Measurements from ENCODE around the gene SPIRE1.
"Not testable (repeated sequence)": the region's sequence is repeated elsewhere in the genome, so short reads cannot be mapped to it uniquely, and the experiment has no call there.

SPIRE1 gene

DNA sequence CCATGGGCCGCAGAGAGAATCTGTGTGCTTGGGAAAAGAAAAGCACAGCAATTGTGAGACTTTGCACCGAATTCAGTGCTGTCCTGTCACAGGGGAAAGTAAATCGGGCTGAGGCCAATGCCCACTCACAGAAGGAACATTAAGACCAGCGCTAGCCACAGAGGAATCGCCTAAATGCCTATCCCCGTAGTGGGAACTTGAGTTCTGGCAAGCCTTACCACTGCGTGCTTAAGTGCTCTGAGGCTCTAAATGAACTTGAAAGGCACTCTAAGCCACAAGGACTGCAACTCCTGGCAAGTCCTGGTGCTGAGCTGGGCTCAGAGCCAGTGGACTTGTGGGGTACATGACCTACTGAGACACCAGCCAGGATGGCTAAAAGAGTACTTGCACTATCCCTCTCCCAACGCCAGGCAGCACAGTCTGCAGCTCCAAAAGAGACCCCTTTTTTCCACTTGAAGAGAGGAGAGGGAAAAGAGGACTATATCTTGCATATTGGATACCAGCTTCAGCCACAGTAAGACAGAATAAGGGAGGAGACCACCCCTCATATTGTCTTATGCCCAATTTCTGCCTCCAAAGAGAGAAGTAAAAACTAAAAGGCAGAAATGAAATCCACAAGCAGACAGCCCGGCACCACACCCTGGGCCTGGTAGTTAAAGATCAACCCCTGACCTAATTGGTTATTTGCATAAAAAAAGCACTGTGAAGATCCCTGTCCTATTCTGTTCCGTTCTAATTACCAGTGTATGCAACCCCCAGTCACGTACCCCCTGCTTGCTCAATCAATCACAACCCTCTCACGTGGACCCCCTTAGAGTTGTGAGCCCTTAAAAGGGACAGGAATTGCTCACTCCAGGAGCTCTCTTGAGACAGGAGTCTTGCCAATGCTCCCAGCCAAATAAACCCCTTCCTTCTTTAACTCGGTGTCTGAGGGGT lies 105.7 kb downstream of the SPIRE1 start:
- not testable (repeated sequence) for DNase-seq

GRCh38 chr18:12551466-12551865 lies 106.4 kb downstream of the SPIRE1 start:
- not testable (repeated sequence) for DNase-seq

- no peak for DNase-seq
These were observed 114.2 kb downstream of the SPIRE1 start for GRCh38 chr18:12543697-12544096.

- DNase-seq: no peak
These were observed 117.2 kb downstream of the SPIRE1 start for GRCh38 chr18:12540751-12541150.

DNA sequence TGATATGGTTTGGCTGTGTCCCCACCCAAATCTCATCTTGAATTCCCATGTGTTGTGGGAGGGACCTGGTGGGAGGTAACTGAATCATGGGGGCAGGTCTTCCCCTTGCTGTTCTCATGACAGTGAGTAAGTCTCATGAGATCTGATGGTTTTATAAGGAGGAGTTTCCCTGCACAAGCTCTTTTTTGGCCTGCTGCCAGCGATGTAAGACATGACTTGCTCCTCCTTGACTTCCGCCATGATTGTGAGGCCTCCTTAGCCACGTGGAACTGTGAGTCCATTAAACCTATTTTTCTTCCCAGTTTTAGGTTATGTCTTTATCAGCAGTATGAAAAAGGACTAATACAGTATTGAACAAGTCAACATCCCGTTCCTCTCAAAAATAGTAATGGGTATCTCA lies 118.7 kb downstream of the SPIRE1 start:
- not testable (repeated sequence) for DNase-seq

DNA sequence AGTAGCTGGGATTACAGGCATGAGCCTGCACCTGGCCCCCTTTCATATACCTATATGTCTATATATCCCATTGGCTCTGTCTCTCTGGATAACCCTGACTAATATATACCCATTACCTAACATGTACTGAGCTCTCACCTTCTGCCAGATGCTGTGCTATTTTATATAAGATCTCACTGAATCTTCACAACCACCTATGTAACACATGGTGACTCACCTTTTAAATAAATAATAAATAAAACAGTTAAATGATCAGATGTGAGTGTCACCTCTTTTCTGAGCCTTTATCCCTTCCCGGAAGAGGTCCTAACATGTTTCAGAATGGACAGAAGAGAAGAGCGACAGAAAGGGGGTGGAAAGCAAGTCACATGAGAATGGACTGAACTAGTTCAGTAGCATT lies 123.1 kb downstream of the SPIRE1 start:
- DNase-seq: no peak

- no peak for DNase-seq
These were observed 125.2 kb downstream of the SPIRE1 start for GRCh38 chr18:12532661-12533060.

- no peak for DNase-seq
These were observed 126.2 kb downstream of the SPIRE1 start for GRCh38 chr18:12531749-12532148.

DNA sequence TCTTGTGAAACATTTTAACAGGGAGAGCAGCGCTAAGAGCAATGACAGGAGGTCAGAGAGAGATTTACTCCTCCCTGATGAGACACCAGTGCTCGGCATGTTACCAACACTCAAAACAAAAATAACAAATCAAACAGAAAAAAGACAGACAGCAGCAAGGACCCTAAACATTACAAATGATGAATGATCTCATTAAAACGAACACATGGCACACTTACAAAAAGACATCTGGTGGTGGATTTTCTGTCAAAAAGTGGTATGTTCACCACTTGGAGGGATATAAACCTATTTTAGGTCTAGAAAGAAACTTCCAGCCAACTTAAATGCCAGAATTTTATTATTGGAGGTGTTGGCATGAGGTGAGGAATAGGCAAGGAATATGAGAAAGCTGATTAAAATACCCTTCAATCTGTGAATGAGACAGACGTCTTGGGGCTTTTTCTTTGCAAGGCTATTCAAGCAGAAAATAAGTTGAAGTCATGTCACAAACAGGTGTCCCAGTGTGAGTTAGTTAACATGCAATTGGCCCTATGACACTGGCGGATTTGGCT lies 137.4 kb downstream of the SPIRE1 start:
- DNase-seq: no peak

DNA sequence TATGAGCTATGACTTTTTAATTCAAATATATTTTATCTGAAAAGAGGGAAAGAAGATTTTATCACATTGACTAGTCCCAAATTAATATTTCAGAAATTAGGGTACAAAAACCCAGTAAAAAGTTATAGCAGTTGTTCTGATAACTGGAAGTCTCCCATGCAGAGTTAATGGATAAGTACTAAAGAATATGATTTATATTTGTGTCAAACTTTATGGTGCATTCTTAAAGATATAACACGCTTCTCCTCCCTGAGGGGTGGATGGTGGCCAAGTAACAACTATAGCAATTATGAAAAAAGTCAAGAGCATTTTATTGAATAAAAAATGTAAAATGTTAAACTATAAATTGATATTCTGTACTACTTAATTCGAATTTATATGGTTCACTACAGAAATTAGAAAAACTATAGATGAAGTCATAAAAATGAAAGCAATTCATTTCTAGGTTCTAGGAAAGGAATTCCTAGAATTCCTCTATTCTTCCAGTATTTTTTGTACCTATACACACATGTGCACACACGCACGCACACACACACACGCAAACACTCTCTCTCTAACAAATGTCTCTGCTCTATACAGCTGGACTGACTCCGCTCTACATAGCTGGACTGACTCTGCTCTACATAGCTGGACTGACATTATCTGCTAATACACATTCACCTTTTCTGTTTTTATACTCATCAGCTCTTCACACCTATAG lies 138.9 kb downstream of the SPIRE1 start:
- DNase-seq: no peak

GRCh38 chr18:12518326-12518725 lies 139.6 kb downstream of the SPIRE1 start:
- no peak for DNase-seq

- no peak for DNase-seq
These were observed 140.6 kb downstream of the SPIRE1 start for GRCh38 chr18:12517142-12517825.

DNA sequence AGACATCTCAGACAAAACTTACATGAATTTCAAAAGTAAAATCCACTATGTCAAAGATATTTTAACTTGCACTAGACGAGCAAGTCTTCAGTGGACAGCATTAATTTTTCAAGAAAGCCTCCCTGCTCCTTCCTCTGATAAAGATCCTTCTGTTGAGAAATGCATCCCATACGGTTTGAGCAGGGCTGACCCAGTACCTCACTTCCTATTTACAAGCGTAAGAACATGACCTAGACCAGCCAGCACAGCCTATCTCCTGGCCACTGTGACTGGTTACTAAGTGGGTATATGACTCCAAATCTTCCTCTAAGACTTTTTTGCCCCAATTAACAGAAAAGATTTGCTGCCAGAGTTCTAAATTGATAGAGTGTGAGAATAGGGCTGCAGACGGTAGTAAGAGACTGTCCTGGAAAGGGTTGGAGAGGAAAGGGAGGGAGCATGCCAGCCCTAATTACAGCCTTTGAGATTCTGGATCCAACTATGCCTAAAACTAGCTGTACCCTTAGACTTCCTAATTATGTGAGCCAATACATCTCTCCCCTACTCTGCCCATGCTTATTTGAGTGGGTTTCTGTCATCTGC lies 141.8 kb downstream of the SPIRE1 start:
- no peak for DNase-seq

DNA sequence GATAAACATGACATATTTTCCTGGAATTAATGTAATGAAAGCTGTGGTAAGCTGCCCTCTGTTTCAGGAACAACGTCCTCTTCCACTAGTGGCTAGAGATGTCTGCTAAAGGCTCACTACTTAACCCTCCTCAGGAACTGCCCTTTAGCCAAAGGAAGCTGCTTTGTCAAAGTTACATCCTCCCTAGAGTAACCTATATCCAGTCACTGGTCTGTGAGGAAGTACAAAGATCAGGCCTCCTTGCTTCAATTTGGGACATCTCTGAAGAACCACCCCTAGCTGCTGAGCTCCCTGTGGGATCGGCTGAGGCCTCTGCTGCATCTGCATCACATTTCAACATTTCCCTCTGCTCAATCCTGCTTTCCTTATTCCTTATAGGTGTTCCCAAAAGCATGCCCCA lies 142.4 kb downstream of the SPIRE1 start:
- DNase-seq: no peak

DNA sequence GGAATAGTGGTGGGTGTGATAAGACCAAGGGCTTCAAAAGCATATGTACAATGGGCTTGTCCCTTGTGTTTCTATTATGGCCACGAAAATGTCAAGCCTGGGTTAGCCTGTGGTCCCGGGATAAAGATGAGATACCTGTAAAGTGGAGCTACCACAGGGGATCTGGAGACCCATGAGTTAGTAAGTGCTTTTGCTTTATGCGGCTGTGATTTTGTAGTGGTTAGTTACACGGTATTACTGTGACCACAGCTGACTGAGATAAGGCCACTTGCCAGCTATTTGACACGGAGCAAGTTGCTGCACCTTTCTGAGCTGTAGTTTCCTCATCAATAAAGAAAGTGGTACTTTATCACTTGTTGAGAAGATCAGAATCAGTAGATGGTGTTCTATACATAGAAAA lies 150.9 kb downstream of the SPIRE1 start:
- no peak for DNase-seq

DNA sequence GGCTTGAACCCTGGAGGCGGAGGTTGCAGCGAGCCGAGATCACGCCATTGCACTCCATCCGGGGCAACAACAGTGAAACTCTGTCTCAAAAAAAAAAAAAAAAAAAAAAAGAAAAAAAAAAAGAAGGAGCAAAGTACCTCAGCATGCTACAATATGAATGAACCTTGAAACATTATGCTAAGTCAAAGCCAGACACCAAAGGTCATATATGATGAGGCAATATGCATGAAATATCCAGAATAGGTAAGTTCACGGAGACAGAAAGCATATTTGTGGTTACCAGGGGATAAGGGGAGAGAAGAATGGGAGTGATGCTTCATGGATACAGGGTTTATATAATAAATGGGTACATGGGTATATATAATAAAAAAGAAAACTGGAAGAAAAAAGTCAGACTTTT lies 156.9 kb downstream of the SPIRE1 start:
- no peak for DNase-seq

DNA sequence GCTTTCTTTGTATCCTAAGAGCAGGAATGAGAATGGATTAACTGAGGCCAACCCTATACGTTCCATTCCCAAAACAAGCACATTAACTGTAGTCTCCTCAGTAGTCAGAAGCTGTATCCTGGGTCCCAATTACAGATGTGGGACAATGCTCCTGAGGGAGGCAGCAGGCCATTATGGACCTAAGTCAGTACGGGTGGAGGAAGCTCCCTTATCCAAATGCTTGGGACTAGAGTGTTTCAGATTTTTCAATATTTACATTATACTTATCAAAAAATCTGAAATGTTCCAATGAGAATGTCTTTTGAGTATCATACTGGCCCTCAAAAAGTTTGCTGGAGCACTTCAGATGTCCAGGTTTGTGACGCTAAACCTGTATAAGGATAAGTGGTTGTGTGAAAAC lies 160.1 kb downstream of the SPIRE1 start:
- DNase-seq: no peak

GRCh38 chr18:12497296-12497695 lies 160.6 kb downstream of the SPIRE1 start:
- no peak for DNase-seq

- DNase-seq: no peak
These were observed 165.0 kb downstream of the SPIRE1 start for GRCh38 chr18:12492907-12493306.

- no peak for DNase-seq
These were observed 166.1 kb downstream of the SPIRE1 start for GRCh38 chr18:12491611-12492435.

- DNase-seq: no peak
These were observed 172.3 kb downstream of the SPIRE1 start for GRCh38 chr18:12485479-12486105.
